HepG2 (cell line): ENCODE measurements around the gene KLF16. TPM values are rescaled to one million over a fixed set of nuclear protein-coding genes. Genes with fewer than 3 reads are reported as not detected.

Experiments used
- DNMT1 ChIP-seq: sonication (generic); formaldehyde crosslinking; IDR thresholded peaks from 2 replicates; pipeline ENCODE4 v1.5.1; 2020; ENCODE audit warnings: mild to moderate bottlenecking, missing genetic modification reagents
- IKZF4 ChIP-seq: sonication (generic); formaldehyde crosslinking; IDR thresholded peaks from 2 replicates; pipeline ENCODE4 v1.5.1; 2020; ENCODE audit warnings: borderline replicate concordance, mild to moderate bottlenecking, low read depth, missing genetic modification reagents; ENCODE audit errors: not compliant biosample characterization
- KAT2B ChIP-seq: fragments of 150-350 bp; IDR thresholded peaks from 2 replicates; pipeline ENCODE4 v1.6.1; 2014; ENCODE audit warnings: low read depth, low read length, borderline replicate concordance
- MYPOP ChIP-seq: sonication (generic); formaldehyde crosslinking; IDR thresholded peaks from 2 replicates; pipeline ENCODE4 v1.8.1; 2023; ENCODE audit warnings: mild to moderate bottlenecking, moderate library complexity, missing genetic modification reagents
- NBN ChIP-seq: fragments of 450-650 bp; conservative IDR thresholded peaks from 2 replicates; pipeline ENCODE4 v1.6.1; 2017
- POLR2G ChIP-seq: fragments of 200-400 bp; formaldehyde crosslinking; IDR thresholded peaks from 2 replicates; pipeline ENCODE4 v1.6.1; 2018; ENCODE audit warnings: mild to moderate bottlenecking, low read depth, low read length, moderate library complexity
- REL ChIP-seq: sonication (generic); formaldehyde crosslinking; conservative IDR thresholded peaks from 2 replicates; pipeline ENCODE4 v1.8.0; 2022; ENCODE audit warnings: mild to moderate bottlenecking, missing genetic modification reagents, moderate library complexity
- THRA ChIP-seq: sonication (generic); formaldehyde crosslinking; IDR thresholded peaks from 2 replicates; pipeline ENCODE4 v1.4.0; 2020; ENCODE audit warnings: missing genetic modification reagents, borderline replicate concordance
- ZBTB44 ChIP-seq: sonication (generic); formaldehyde crosslinking; IDR thresholded peaks from 2 replicates; pipeline ENCODE4 v1.4.0; 2020; ENCODE audit warnings: missing genetic modification reagents
- ZBTB49 ChIP-seq: sonication (generic); formaldehyde crosslinking; IDR thresholded peaks from 2 replicates; pipeline ENCODE4 v1.4.0; 2020; ENCODE audit warnings: missing genetic modification reagents, borderline replicate concordance
- ZFYVE20 ChIP-seq: sonication (generic); formaldehyde crosslinking; IDR thresholded peaks from 2 replicates; pipeline ENCODE4 v1.8.0; 2023; ENCODE audit warnings: low read depth, mild to moderate bottlenecking, moderate library complexity, missing genetic modification reagents, borderline replicate concordance
- ZMAT5 ChIP-seq: sonication (generic); formaldehyde crosslinking; IDR thresholded peaks from 2 replicates; pipeline ENCODE4 v1.5.0; 2020; ENCODE audit warnings: mild to moderate bottlenecking, low read depth, missing genetic modification reagents, borderline replicate concordance
- ZNF143 ChIP-seq: sonication (generic); formaldehyde crosslinking; IDR thresholded peaks from 2 replicates; pipeline ENCODE4 v1.4.0; 2020; ENCODE audit warnings: missing genetic modification reagents
- ZNF510 ChIP-seq: sonication (generic); formaldehyde crosslinking; IDR thresholded peaks from 2 replicates; pipeline ENCODE4 v1.4.0; 2020; ENCODE audit warnings: low read depth, mild to moderate bottlenecking, missing genetic modification reagents
- ZNF839 ChIP-seq: sonication (generic); formaldehyde crosslinking; IDR thresholded peaks from 2 replicates; pipeline ENCODE4 v1.4.0; 2020; ENCODE audit warnings: missing genetic modification reagents, mild to moderate bottlenecking, borderline replicate concordance
- polyA plus RNA-seq, 8 experiments: library from polyadenylated mRNA; depleted of rRNA in 3 of 8; stranded (reverse) in 7 of 8; unstranded in 1 of 8; fragments of >200 nt; fragmentation: Illumina TruSeq in 4 of 8; extraction: Trizol in 4 of 8; gene quantifications; 2 replicates each; pipeline versions ENCODE4 v1.2.1 to v1.2.3, GENCODE V29; 2011 to 2016; ENCODE audit warnings: low read depth in 4 of 8, missing spikeins in 1 of 8, mixed read lengths in 1 of 8; ENCODE audit not compliant: insufficient read depth in 1 of 8
- total RNA-seq, 5 experiments: library from RNA; depleted of rRNA; stranded (reverse); fragments of >200 nt; fragmentation: Illumina TruSeq; extraction: Trizol; gene quantifications; 2 replicates each; pipeline ENCODE4 v1.2.3, GENCODE V29; 2016; ENCODE audit warnings: low read depth in 1 of 5
- TF ChIP-seq, protein P1 (sequence below): sonication (generic); formaldehyde crosslinking; IDR thresholded peaks from 2 replicates; pipeline ENCODE4 v1.8.1; 2023; ENCODE audit warnings: mild to moderate bottlenecking, missing genetic modification reagents, borderline replicate concordance
- TF ChIP-seq, protein P2 (sequence below): sonication (generic); formaldehyde crosslinking; IDR thresholded peaks from 2 replicates; pipeline ENCODE4 v1.5.0; 2020; ENCODE audit warnings: mild to moderate bottlenecking, missing genetic modification reagents
- TF ChIP-seq, protein P3 (sequence below): sonication (generic); formaldehyde crosslinking; IDR thresholded peaks from 2 replicates; pipeline ENCODE4 v1.5.1; 2020; ENCODE audit warnings: mild to moderate bottlenecking, missing genetic modification reagents, moderate library complexity

Gene KLF16
- total and polyA plus RNA-seq, 2 of the 13 experiments (the other 11 are each of a cell fraction or from before 2014, with no cell fraction given): 3.5 to 6.7 TPM

DNA sequence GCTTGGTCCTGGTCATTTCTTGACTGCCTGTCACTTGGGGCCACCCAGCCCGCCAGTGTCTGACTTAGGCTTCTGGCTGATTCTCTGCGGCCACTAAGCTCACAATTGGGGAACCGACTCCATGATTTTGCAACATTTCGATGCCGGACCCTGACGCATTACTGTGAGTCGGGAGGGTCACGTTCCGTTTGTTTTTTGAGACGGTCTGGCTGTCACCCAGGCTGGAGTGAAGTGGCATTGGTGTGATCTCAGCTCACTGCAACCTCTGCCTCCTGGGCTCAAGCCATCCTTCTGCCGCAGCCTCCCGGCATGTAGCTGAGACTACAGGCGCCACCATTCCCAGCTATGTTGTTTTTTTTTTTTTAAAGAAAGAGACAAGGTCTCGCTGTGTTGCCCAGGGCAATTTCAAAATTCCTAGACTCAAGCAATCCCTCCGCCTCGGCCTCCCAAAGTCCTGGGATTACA, 38.6 kb upstream of the KLF16 start (continued):
- TF ChIP-seq ZNF510 (no peak), THRA (CRISPR knock-in tag) (no peak), ZNF839 (CRISPR knock-in tag) (no peak), ZMAT5 (no peak), REL (no peak), MYPOP (CRISPR knock-in tag) (no peak), NBN (no peak), KAT2B (no peak), ZBTB44 (CRISPR knock-in tag) (no peak), ZFYVE20 (CRISPR knock-in tag) (no peak), ZNF143 (CRISPR knock-in tag) (no peak), DNMT1 (CRISPR knock-in tag) (no peak), ZBTB49 (CRISPR knock-in tag) (no peak), POLR2G (no peak), IKZF4 (no peak)
- TF ChIP-seq, protein P1, sequence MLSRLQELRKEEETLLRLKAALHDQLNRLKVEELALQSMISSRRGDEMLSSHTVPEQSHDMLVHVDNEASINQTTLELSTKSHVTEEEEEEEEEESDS (CRISPR knock-in tag): no peak
- TF ChIP-seq, protein P2, sequence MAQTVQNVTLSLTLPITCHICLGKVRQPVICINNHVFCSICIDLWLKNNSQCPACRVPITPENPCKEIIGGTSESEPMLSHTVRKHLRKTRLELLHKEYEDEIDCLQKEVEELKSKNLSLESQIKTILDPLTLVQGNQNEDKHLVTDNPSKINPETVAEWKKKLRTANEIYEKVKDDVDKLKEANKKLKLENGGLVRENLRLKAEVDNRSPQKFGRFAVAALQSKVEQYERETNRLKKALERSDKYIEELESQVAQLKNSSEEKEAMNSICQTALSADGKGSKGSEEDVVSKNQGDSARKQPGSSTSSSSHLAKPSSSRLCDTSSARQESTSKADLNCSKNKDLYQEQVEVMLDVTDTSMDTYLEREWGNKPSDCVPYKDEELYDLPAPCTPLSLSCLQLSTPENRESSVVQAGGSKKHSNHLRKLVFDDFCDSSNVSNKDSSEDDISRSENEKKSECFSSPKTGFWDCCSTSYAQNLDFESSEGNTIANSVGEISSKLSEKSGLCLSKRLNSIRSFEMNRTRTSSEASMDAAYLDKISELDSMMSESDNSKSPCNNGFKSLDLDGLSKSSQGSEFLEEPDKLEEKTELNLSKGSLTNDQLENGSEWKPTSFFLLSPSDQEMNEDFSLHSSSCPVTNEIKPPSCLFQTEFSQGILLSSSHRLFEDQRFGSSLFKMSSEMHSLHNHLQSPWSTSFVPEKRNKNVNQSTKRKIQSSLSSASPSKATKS (CRISPR knock-in tag): no peak
- TF ChIP-seq, protein P3, sequence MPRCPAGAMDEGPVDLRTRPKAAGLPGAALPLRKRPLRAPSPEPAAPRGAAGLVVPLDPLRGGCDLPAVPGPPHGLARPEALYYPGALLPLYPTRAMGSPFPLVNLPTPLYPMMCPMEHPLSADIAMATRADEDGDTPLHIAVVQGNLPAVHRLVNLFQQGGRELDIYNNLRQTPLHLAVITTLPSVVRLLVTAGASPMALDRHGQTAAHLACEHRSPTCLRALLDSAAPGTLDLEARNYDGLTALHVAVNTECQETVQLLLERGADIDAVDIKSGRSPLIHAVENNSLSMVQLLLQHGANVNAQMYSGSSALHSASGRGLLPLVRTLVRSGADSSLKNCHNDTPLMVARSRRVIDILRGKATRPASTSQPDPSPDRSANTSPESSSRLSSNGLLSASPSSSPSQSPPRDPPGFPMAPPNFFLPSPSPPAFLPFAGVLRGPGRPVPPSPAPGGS (CRISPR knock-in tag): no peak; the same call in 1 of the 2 replicates
